ENCODE measurements around the gene AADACL4. TPM values are rescaled to one million over a fixed set of nuclear protein-coding genes. Genes with fewer than 3 reads are reported as not detected.

AADACL4 gene
- total and polyA plus RNA-seq, 9 of the 15 experiments (the other 6 are each of a cell fraction or from before 2014, with no cell fraction given) = not detected

DNA sequence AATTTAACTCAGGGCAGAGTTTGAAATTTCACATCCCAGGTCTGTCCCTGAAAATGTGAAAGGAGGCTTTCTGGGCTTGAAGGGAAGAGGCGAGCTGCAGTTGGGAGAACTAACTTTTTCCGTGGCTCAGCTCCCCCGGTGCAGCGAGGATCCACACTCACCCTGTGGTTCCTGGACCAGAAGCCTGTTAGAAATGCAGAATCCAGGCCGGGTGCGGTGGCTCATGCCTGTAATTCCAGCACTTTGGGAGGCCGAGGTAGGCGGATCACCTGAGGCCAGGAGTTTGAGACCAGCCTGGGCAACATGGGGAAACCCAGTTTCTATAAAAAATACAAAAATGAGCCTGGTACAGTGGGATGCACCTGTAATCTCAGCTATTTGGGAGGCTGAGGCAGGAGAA, 23.0 kb upstream of the AADACL4 start:
- in situ Hi-C loops (cut with MboI) = loop anchor here (25.0 kb wide), 1 partner anchor 309 kb away; no protein-coding TSS in a partner anchor
- Histone ChIP-seq H3K36me3 (ENCODE audit: control insufficient read depth, insufficient read depth, low read length) (no peaks in the 10 kb centered on the region), H3K9me3 (replicated peaks; ENCODE audit: control insufficient read depth, insufficient read depth, low read depth, low read length) (0 out of 2 replicates have a peak, but pooled peaks cover 2% of the 10 kb centered on the region), H3K79me2 (ENCODE audit: control insufficient read depth, insufficient read depth, low read length) (peaks cover 46% of the 10 kb centered on the region), H3K4me1 (replicated peaks in 1 of 2; ENCODE audit: control insufficient read depth in 2 of 2, insufficient read depth in 2 of 2, low read length in 2 of 2) (peaks cover 15 to 40% of the 10 kb centered on the region in 2 experiments), H3K27me3 (ENCODE audit: control insufficient read depth in 2 of 2, insufficient read depth in 2 of 2, low read length in 2 of 2) (no peaks in the 10 kb centered on the region), H3K9ac (ENCODE audit: insufficient read depth in 1 of 2, low read depth in 2 of 2, low read length in 2 of 2) (peak overlapping the region in 1 of 2 experiments; percentile 23; a peak in 1 of 4 replicates), H3K9me1 (ENCODE audit: control insufficient read depth, insufficient read depth, low read length) (no peaks in the 10 kb centered on the region), H3K4me2 (ENCODE audit: insufficient read depth, low read length) (no peak overlapping the region), H3K4me3 (no peak overlapping the region), H4K20me1 (replicated peaks; ENCODE audit: control insufficient read depth, insufficient read depth, low read length) (no peaks in the 10 kb centered on the region), H2AFZ (ENCODE audit: low read depth, low read length) (no peak overlapping the region), H3K27ac (ENCODE audit: extremely low read depth, low read depth, low read length) (no peak overlapping the region)
- no peak for DNase-seq (ENCODE audit: extremely low read depth in 1 of 4, low spot score in 3 of 4)
- intact Hi-C loops (cut with micrococcal nuclease) = loop anchor here (1.0 kb wide), 2 partner anchors 214 to 307 kb away; no protein-coding TSS in a partner anchor
- no peak for TF ChIP-seq SP2 (IDR thresholded peaks at IDR 0.05; ENCODE audit: extremely low read depth, low read depth, low read length, poor library complexity, severe bottlenecking)
- no peak for TF ChIP-seq NBN (IDR thresholded peaks at IDR 0.05; ENCODE audit: low read depth)
- no peak for TF ChIP-seq E2F3 (CRISPR knock-in tag; IDR thresholded peaks at IDR 0.05)
- no peak for TF ChIP-seq ZNF76 (CRISPR knock-in tag; IDR thresholded peaks at IDR 0.05; ENCODE audit: borderline replicate concordance)
- TF ChIP-seq, protein P1, sequence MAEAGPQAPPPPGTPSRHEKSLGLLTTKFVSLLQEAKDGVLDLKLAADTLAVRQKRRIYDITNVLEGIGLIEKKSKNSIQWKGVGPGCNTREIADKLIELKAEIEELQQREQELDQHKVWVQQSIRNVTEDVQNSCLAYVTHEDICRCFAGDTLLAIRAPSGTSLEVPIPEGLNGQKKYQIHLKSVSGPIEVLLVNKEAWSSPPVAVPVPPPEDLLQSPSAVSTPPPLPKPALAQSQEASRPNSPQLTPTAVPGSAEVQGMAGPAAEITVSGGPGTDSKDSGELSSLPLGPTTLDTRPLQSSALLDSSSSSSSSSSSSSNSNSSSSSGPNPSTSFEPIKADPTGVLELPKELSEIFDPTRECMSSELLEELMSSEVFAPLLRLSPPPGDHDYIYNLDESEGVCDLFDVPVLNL (CRISPR knock-in tag; IDR thresholded peaks at IDR 0.05; ENCODE audit: low read depth) = no peak
- TF ChIP-seq THAP12 (CRISPR knock-in tag; IDR thresholded peaks at IDR 0.05) = no peak
- no peak for ATAC-seq
- ChIA-PET POLR2A (interaction anchor here (0.6 to 3.4 kb wide), 7 partner anchors 9 to 213 kb away, joined by 3 to 14 read pairs (median 5); no protein-coding TSS in a partner anchor), CTCF (ENCODE audit: low intra/inter-chr PET ratio) (interaction anchor here (1.2 to 3.4 kb wide), 2 partner anchors 214 to 345 kb away, joined by 4 to 30 read pairs; no protein-coding TSS in a partner anchor)
- 90% methylated on average over 8 of the region's 8 CpGs for WGBS (ENCODE audit: insufficient coverage, low coverage, missing lambda C conversion rate)
- no peak for FAIRE-seq
- no TSS peak for BruUV-seq (replicated peaks)

Measured in K562 (cell line).